Erythroblast (primary cell): ENCODE measurements around the gene NXPE3.
A peak's percentile ranks its signal among the peaks of the same experiment; 100 is the strongest.

Source experiments
- DNase-seq, 2 experiments: peaks; one replicate each; lab custom pipeline; 2025; lab: John Stamatoyannopoulos, UW
- GATA1 ChIP-seq: IDR thresholded peaks from 2 replicates; pipeline ENCODE4 v1.6.1; 2011; ENCODE audit warnings: low read depth, mild to moderate bottlenecking, control low read depth, low read length, moderate library complexity
- POLR2A ChIP-seq: IDR thresholded peaks from 2 replicates; pipeline ENCODE4 v1.6.1; 2011; ENCODE audit warnings: mild to moderate bottlenecking, low read length

NXPE3 gene

GRCh38 chr3:101811875-101812274 lies 32.9 kb downstream of the NXPE3 start:
- TF ChIP-seq GATA1: no peak
- no peak for TF ChIP-seq POLR2A
- no peak for DNase-seq

GRCh38 chr3:101812895-101813294 lies 33.9 kb downstream of the NXPE3 start:
- no peak for TF ChIP-seq GATA1
- TF ChIP-seq POLR2A: no peak

GRCh38 chr3:101813817-101814440 lies 34.9 kb downstream of the NXPE3 start:
- peak; percentile 29 to 47 for DNase-seq
- TF ChIP-seq GATA1 (no peak), POLR2A (no peak)

More at GRCh38 chr3:101812895-101813294, 33.9 kb downstream of the NXPE3 start:
- DNase-seq: no peak

GRCh38 chr3:101814835-101815234 lies 35.8 kb downstream of the NXPE3 start:
- no peak for DNase-seq
- TF ChIP-seq POLR2A (no peak), GATA1 (no peak)

- TF ChIP-seq GATA1 (no peak), POLR2A (no peak)
- DNase-seq: no peak
Measured at GRCh38 chr3:101816215-101817149, 37.5 kb downstream of the NXPE3 start.

GRCh38 chr3:101817992-101818391 lies 39.0 kb downstream of the NXPE3 start:
- TF ChIP-seq GATA1 (no peak), POLR2A (no peak)
- no peak for DNase-seq

- TF ChIP-seq GATA1 (no peak), POLR2A (no peak)
- no peak for DNase-seq
Measured at GRCh38 chr3:101819649-101820206, 40.7 kb downstream of the NXPE3 start.

- DNase-seq: no peak
- TF ChIP-seq GATA1: no peak
- TF ChIP-seq POLR2A: no peak
Measured at GRCh38 chr3:101821503-101821902, 42.5 kb downstream of the NXPE3 start.

- peak in 1 of 2 experiments; percentile 19 for DNase-seq
- TF ChIP-seq GATA1 (no peak), POLR2A (no peak)
Measured at GRCh38 chr3:101823525-101823924, 44.5 kb downstream of the NXPE3 start.

- TF ChIP-seq POLR2A (no peak), GATA1 (no peak)
- no peak for DNase-seq
Measured at GRCh38 chr3:101824702-101825101, 45.7 kb downstream of the NXPE3 start.

- DNase-seq: no peak
- TF ChIP-seq GATA1: no peak
- no peak for TF ChIP-seq POLR2A
Measured at GRCh38 chr3:101825904-101826445, 47.0 kb downstream of the NXPE3 start.

GRCh38 chr3:101827211-101828174 lies 48.5 kb downstream of the NXPE3 start:
- DNase-seq: peak; percentile 61 to 74
- TF ChIP-seq GATA1: no peak
- peak; percentile 15 for TF ChIP-seq POLR2A
